K562 (cell line): ENCODE results near the gene URI1. TPM values are rescaled to one million over a fixed set of nuclear protein-coding genes. Genes with fewer than 3 reads are reported as not detected.
A peak's percentile ranks its signal among the peaks of the same experiment; 100 is the strongest.

Experiments used
- ATAC-seq: fragments of 200-7000 bp; cut with Tn5 transposase; 3 replicates; pipeline ENCODE4 v1.9.1; 2020; ENCODE audit warnings: moderate library complexity
- BruUV-seq: library from RNA; stranded (reverse); fragments of 400-500 nt; replicated peaks from 2 replicates; lab custom pipeline; 2021; lab: Mats Ljungman, UMichigan
- CTCF ChIA-PET: fragments of 300-600 bp; formaldehyde crosslinking; extraction: SDS; loops from one replicate; lab custom pipeline; 2021; ENCODE audit warnings: low intra/inter-chr PET ratio; lab: Yijun Ruan, JAX
- POLR2A ChIA-PET: fragments of 300-600, 350-650 bp; sonication (Branson Sonifier 250); formaldehyde crosslinking; extraction: SDS; loops from one replicate; lab custom pipeline; 2021; ENCODE audit warnings: antibody characterized with exemption, inconsistent platforms; lab: Yijun Ruan, JAX
- DNase-seq, 4 experiments: peaks; one replicate each; pipeline versions ENCODE4 v3.0.0 to v3.0.0-alpha.2; 2011 to 2018; ENCODE audit warnings: low spot score in 3 of 4, mixed read lengths in 3 of 4; ENCODE audit errors: extremely low read depth in 1 of 4
- FAIRE-seq: peaks from 2 replicates; lab custom pipeline; 2011; peaks lifted over from hg19 to GRCh38; lab: Jason Lieb, UNC
- H2AFZ ChIP-seq: 2 replicates; pipeline ENCODE4 v1.6.0; 2011; ENCODE audit warnings: low read depth, low read length, control low read depth, inconsistent platforms
- H3K27ac ChIP-seq: fragments of 200-600 bp; 3 replicates; pipeline ENCODE4 v1.8.0; 2011; ENCODE audit warnings: low read depth, mild to moderate bottlenecking, control low read depth, inconsistent platforms, low read length, moderate library complexity, mixed read lengths; ENCODE audit errors: extremely low read depth
- H3K27me3 ChIP-seq, 2 experiments: fragments of 300-600 bp in 1 of 2; 2 replicates in 1 of 2; 3 replicates in 1 of 2; pipeline versions ENCODE4 v1.6.0 to v1.8.0; 2011; ENCODE audit warnings: inconsistent platforms in 2 of 2, low read length in 2 of 2, mild to moderate bottlenecking in 1 of 2, mixed read lengths in 1 of 2, moderate library complexity in 1 of 2; ENCODE audit not compliant: control insufficient read depth in 2 of 2, insufficient read depth in 2 of 2
- H3K36me3 ChIP-seq: fragments of 300-600 bp; 3 replicates; pipeline ENCODE4 v1.8.0; 2011; ENCODE audit warnings: mild to moderate bottlenecking, low read length, inconsistent platforms; ENCODE audit not compliant: control insufficient read depth, insufficient read depth
- H3K4me1 ChIP-seq, 2 experiments: fragments of 200-600 bp in 1 of 2; replicated peaks in 1 of 2; 2 replicates in 1 of 2; 3 replicates in 1 of 2; pipeline versions ENCODE4 v1.5.1 to v1.8.0; 2011; ENCODE audit warnings: inconsistent platforms in 2 of 2, low read length in 2 of 2, mild to moderate bottlenecking in 1 of 2, mixed read lengths in 1 of 2, moderate library complexity in 1 of 2; ENCODE audit not compliant: control insufficient read depth in 2 of 2, insufficient read depth in 2 of 2
- H3K4me2 ChIP-seq: 2 replicates; pipeline ENCODE4 v1.6.1; 2011; ENCODE audit warnings: low read length, control low read depth, inconsistent platforms, mixed read lengths; ENCODE audit not compliant: insufficient read depth
- H3K4me3 ChIP-seq: fragments of 200-600 bp; sonication (generic), shearing (Covaris generic); 2 replicates; pipeline ENCODE4 v1.5.1; 2016; ENCODE audit warnings: control low read depth, inconsistent platforms
- H3K79me2 ChIP-seq: fragments of 200-600 bp; 3 replicates; pipeline ENCODE4 v1.8.0; 2011; ENCODE audit warnings: low read length, inconsistent platforms; ENCODE audit not compliant: control insufficient read depth, insufficient read depth
- H3K9ac ChIP-seq, 2 experiments: 2 replicates each; pipeline versions ENCODE4 v1.6.0 to v1.6.1; 2011; ENCODE audit warnings: low read depth in 2 of 2, low read length in 2 of 2, control low read depth in 1 of 2, inconsistent platforms in 1 of 2, mild to moderate bottlenecking in 1 of 2, mixed read lengths in 1 of 2; ENCODE audit not compliant: insufficient read depth in 1 of 2
- H3K9me1 ChIP-seq: one replicate; pipeline ENCODE4 v1.6.0; 2011; ENCODE audit warnings: inconsistent platforms, mild to moderate bottlenecking, low read length, moderate library complexity; ENCODE audit not compliant: control insufficient read depth, insufficient read depth
- H3K9me3 ChIP-seq: replicated peaks from 2 replicates; pipeline ENCODE4 v1.5.1; 2011; ENCODE audit warnings: low read depth, low read length, inconsistent platforms; ENCODE audit not compliant: control insufficient read depth, insufficient read depth
- H4K20me1 ChIP-seq: replicated peaks from 2 replicates; pipeline ENCODE4 v1.6.1; 2011; ENCODE audit warnings: low read length, inconsistent platforms, mixed read lengths; ENCODE audit not compliant: control insufficient read depth, insufficient read depth
- ATF7 ChIP-seq: fragments of 450-650 bp; IDR thresholded peaks from 2 replicates; pipeline ENCODE4 v1.7.1; 2014; ENCODE audit warnings: mild to moderate bottlenecking, moderate library complexity
- BDP1 ChIP-seq: IDR thresholded peaks from 3 replicates; pipeline ENCODE4 v1.6.1; 2011; ENCODE audit not compliant: insufficient read length, insufficient read depth
- CBFA2T3 ChIP-seq: fragments of 450-650 bp; IDR thresholded peaks from 2 replicates; pipeline ENCODE4 v1.6.1; 2017
- CEBPG ChIP-seq, 3 experiments: fragments of 200-800 bp in 1 of 3; sonication (Bioruptor generic) in 1 of 3; sonication (generic) in 1 of 3; formaldehyde crosslinking in 1 of 3; IDR thresholded peaks in 2 of 3; conservative IDR thresholded peaks in 1 of 3; 2 replicates each; pipeline versions ENCODE4 v1.6.1 to v1.8.0; 2016 to 2022; ENCODE audit warnings: missing compliant biosample characterization in 2 of 3, missing genetic modification characterization in 2 of 3, mild to moderate bottlenecking in 1 of 3, missing genetic modification reagents in 1 of 3
- ELF4 ChIP-seq: fragments of 450-650 bp; formaldehyde crosslinking; IDR thresholded peaks from 2 replicates; pipeline ENCODE4 v1.4.0; 2022; ENCODE audit warnings: missing genetic modification characterization
- FOXM1 ChIP-seq, 2 experiments: fragments of 450-650 bp in 1 of 2; sonication (generic) in 1 of 2; formaldehyde crosslinking in 1 of 2; IDR thresholded peaks; 2 replicates each; pipeline versions ENCODE4 v1.6.1 to v1.9.0; 2017 to 2022; ENCODE audit warnings: low read depth in 2 of 2, mild to moderate bottlenecking in 2 of 2, missing genetic modification reagents in 1 of 2, moderate library complexity in 1 of 2
- HDAC2 ChIP-seq: fragments of 450-650 bp; IDR thresholded peaks from 2 replicates; pipeline ENCODE4 v1.6.1; 2016; ENCODE audit warnings: mild to moderate bottlenecking
- KLF16 ChIP-seq: IDR thresholded peaks from 2 replicates; pipeline ENCODE4 v1.6.1; 2016; ENCODE audit warnings: antibody characterized with exemption
- NCOR1 ChIP-seq: fragments of 450-650 bp; IDR thresholded peaks from 2 replicates; pipeline ENCODE4 v1.6.1; 2016; ENCODE audit warnings: mild to moderate bottlenecking, moderate library complexity
- NFYB ChIP-seq: IDR thresholded peaks from 2 replicates; pipeline ENCODE4 v1.6.1; 2011; ENCODE audit warnings: mild to moderate bottlenecking, moderate library complexity; ENCODE audit not compliant: insufficient read length; ENCODE audit errors: extremely low read depth
- SMARCA4 ChIP-seq: fragments of 450-650 bp; IDR thresholded peaks from 2 replicates; pipeline ENCODE4 v1.6.1; 2016
- SMC3 ChIP-seq: conservative IDR thresholded peaks from 2 replicates; pipeline ENCODE4 v1.6.1; 2011; ENCODE audit warnings: low read depth, low read length, improper control_type of control experiment; ENCODE audit not compliant: insufficient read depth
- SOX6 ChIP-seq: fragments of 450-650 bp; IDR thresholded peaks from 2 replicates; pipeline ENCODE4 v1.6.1; 2014; ENCODE audit warnings: mild to moderate bottlenecking
- TAL1 ChIP-seq: fragments of 450-650 bp; IDR thresholded peaks from 2 replicates; pipeline ENCODE4 v1.6.1; 2016; ENCODE audit warnings: mild to moderate bottlenecking
- TEAD4 ChIP-seq, 2 experiments: sonication (generic) in 1 of 2; formaldehyde crosslinking in 1 of 2; IDR thresholded peaks; 2 replicates each; pipeline versions ENCODE4 v1.6.1 to v1.8.0; 2012 to 2022; ENCODE audit warnings: borderline replicate concordance in 1 of 2, inconsistent platforms in 1 of 2, low read length in 1 of 2, mild to moderate bottlenecking in 1 of 2, missing genetic modification reagents in 1 of 2
- ZNF398 ChIP-seq: fragments of 250-450 bp; sonication (Bioruptor Pico); IDR thresholded peaks from 2 replicates; pipeline ENCODE4 v1.8.0; 2021; ENCODE audit warnings: moderate library complexity, mild to moderate bottlenecking, inconsistent platforms
- WGBS: fragments of 100-300 bp; shearing (Covaris generic); methylation state at CpG from one replicate; pipeline ENCODE4 v1.1.6; 2016; ENCODE audit warnings: low coverage, mixed read lengths; ENCODE audit not compliant: insufficient coverage; ENCODE audit errors: missing lambda C conversion rate; 5-methylcytosine and 5-hydroxymethylcytosine counted together
- in situ Hi-C: fragments of 300-500 bp; cut with MboI; formaldehyde crosslinking; loops from 4 replicates; pipeline ENCODE4 v1.15.0; 2018; ENCODE audit warnings: inconsistent platforms, mixed read lengths
- intact Hi-C: fragments of 100-400 bp; cut with micrococcal nuclease; formaldehyde crosslinking; loops from 2 replicates; pipeline ENCODE4 v1.14.2; 2022
- polyA plus RNA-seq, 8 experiments: library from polyadenylated mRNA; depleted of rRNA in 4 of 8; stranded (reverse) in 5 of 8; unstranded in 3 of 8; fragments of >200 nt; fragmentation: Nextera tagmentation in 2 of 8; fragmentation: Illumina TruSeq in 1 of 8; extraction: Ambion mirVana in 2 of 8; extraction: Trizol in 1 of 8; gene quantifications; 2 replicates each; pipeline versions ENCODE4 v1.2.1 to v1.2.3, GENCODE V29; 2011 to 2014; ENCODE audit warnings: inconsistent platforms in 1 of 8, missing spikeins in 1 of 8
- total RNA-seq, 7 experiments: library from RNA; depleted of rRNA in 6 of 7; stranded (reverse); fragments of >200 nt in 6 of 7; fragmentation: Illumina TruSeq in 2 of 7; extraction: Trizol in 2 of 7; gene quantifications; 2 replicates each; pipeline versions ENCODE4 v1.2.1 to v1.2.3, GENCODE V29; 2011 to 2021; ENCODE audit warnings: low replicate concordance in 1 of 7
- TF ChIP-seq, protein P1 (sequence below): fragments of 250-450 bp; sonication (Bioruptor Pico); IDR thresholded peaks from 2 replicates; pipeline ENCODE4 v1.5.0; 2022; ENCODE audit warnings: mild to moderate bottlenecking
- TF ChIP-seq, protein P2 (sequence below): sonication (generic); IDR thresholded peaks from 2 replicates; pipeline ENCODE4 v1.6.1; 2016

URI1 gene
- total and polyA plus RNA-seq, 9 of the 15 experiments (the other 6 are each of a cell fraction or from before 2014, with no cell fraction given), result 16.9 to 87.4 (median 63.9) TPM

DNA sequence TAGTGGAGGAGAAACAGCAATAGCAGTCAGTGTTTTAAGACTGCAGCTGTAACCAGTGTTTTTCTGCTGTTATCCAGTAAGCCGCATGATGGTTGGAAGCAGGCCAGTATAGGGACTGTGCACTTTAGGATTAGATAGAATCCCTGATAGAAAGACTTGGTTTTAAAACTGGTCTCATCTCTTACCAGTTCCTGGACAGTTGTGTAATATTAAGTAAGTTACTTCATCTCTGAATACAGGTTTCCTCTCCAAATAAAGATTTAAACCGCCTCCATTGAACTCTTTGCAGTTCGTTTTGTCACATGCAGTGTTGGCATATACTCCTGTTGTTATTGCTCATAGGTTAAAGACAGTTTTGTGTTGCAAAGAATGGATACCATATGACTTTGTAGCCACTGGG is 25.6 kb downstream of the URI1 start:
- FAIRE-seq, result peak; percentile 77
- Histone ChIP-seq H3K36me3 (no peaks in the 10 kb centered on the region), H3K27me3 (no peaks in the 10 kb centered on the region), H3K9ac (peak overlapping the region in 1 of 2 experiments; percentile 4; a peak in 1 of 4 replicates), H3K4me3 (no peak overlapping the region), H3K79me2 (peaks cover 100% of the 10 kb centered on the region), H3K27ac (peak overlapping the region; percentile 44; the same call in 1 of the 3 replicates), H2AFZ (no peak overlapping the region), H3K9me3 (no peaks in the 10 kb centered on the region), H4K20me1 (peaks cover 34% of the 10 kb centered on the region; the same call in 1 of the 2 replicates), H3K9me1 (no peaks in the 10 kb centered on the region), H3K4me1 (peaks cover 5 to 27% of the 10 kb centered on the region in 2 experiments; a peak in 4 of 5 replicates), H3K4me2 (peak overlapping the region; percentile 30; the same call in 1 of the 2 replicates)
- in situ Hi-C loops (no loop called here), intact Hi-C loops (no loop called here)
- POLR2A ChIA-PET, result interaction anchor here (1.0 to 1.9 kb wide), 4 partner anchors 8 to 16 kb away, joined by 3 to 8 read pairs (median 4); no protein-coding TSS in a partner anchor
- CTCF ChIA-PET, result interaction anchor here (0.9 kb wide), 1 partner anchor 75 kb away, joined by 3 read pairs; no protein-coding TSS in a partner anchor
- peak in 2 of 4 experiments; percentile 35 to 82 for DNase-seq
- 3% methylated on average over 3 of the region's 3 CpGs for WGBS
- ATAC-seq, result peak; percentile 90
- BruUV-seq, result no TSS peak
- peak; percentile 56 for TF ChIP-seq SOX6
- peak; percentile 76 for TF ChIP-seq TAL1
- TF ChIP-seq SMARCA4, result peak; percentile 78
- no peak for TF ChIP-seq BDP1
- 0 out of 2 replicates have a peak, but pooled peaks have one; percentile 15 for TF ChIP-seq ATF7
- TF ChIP-seq ZNF398 (CRISPR knock-in tag), result no peak
- TF ChIP-seq CEBPG (CRISPR knock-in tag; IDR thresholded peaks at IDR 0.05), result no peak
- peak; percentile 76 to 92 for TF ChIP-seq CEBPG (tag; conservative IDR thresholded peaks at IDR 0.05 in 1 of 2, IDR thresholded peaks at IDR 0.05 in 1 of 2)
- TF ChIP-seq, protein P1, sequence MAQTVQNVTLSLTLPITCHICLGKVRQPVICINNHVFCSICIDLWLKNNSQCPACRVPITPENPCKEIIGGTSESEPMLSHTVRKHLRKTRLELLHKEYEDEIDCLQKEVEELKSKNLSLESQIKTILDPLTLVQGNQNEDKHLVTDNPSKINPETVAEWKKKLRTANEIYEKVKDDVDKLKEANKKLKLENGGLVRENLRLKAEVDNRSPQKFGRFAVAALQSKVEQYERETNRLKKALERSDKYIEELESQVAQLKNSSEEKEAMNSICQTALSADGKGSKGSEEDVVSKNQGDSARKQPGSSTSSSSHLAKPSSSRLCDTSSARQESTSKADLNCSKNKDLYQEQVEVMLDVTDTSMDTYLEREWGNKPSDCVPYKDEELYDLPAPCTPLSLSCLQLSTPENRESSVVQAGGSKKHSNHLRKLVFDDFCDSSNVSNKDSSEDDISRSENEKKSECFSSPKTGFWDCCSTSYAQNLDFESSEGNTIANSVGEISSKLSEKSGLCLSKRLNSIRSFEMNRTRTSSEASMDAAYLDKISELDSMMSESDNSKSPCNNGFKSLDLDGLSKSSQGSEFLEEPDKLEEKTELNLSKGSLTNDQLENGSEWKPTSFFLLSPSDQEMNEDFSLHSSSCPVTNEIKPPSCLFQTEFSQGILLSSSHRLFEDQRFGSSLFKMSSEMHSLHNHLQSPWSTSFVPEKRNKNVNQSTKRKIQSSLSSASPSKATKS (CRISPR knock-in tag), result no peak
- no peak for TF ChIP-seq SMC3
- 0 out of 2 replicates have a peak, but pooled peaks have one; percentile 32 for TF ChIP-seq FOXM1 (IDR thresholded peaks at IDR 0.05; ENCODE audit: low read depth)
- no peak for TF ChIP-seq FOXM1 (CRISPR knock-in tag; IDR thresholded peaks at IDR 0.05; ENCODE audit: low read depth)
- TF ChIP-seq, protein P2, sequence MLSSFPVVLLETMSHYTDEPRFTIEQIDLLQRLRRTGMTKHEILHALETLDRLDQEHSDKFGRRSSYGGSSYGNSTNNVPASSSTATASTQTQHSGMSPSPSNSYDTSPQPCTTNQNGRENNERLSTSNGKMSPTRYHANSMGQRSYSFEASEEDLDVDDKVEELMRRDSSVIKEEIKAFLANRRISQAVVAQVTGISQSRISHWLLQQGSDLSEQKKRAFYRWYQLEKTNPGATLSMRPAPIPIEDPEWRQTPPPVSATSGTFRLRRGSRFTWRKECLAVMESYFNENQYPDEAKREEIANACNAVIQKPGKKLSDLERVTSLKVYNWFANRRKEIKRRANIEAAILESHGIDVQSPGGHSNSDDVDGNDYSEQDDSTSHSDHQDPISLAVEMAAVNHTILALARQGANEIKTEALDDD, result peak; percentile 99
- peak; percentile 75 for TF ChIP-seq KLF16
- TF ChIP-seq TEAD4 (IDR thresholded peaks at IDR 0.05; ENCODE audit: low read length), result peak; percentile 83
- TF ChIP-seq TEAD4 (CRISPR knock-in tag; IDR thresholded peaks at IDR 0.05; ENCODE audit: borderline replicate concordance), result no peak
- peak; percentile 89 for TF ChIP-seq CBFA2T3
- TF ChIP-seq NFYB, result no peak
- peak; percentile 50 for TF ChIP-seq NCOR1
- no peak for TF ChIP-seq ELF4 (CRISPR knock-in tag)
- TF ChIP-seq HDAC2, result 0 out of 2 replicates have a peak, but pooled peaks have one; percentile 20
